Measurements from ENCODE around the gene UBE3C.
A peak's percentile ranks its signal among the peaks of the same experiment; 100 is the strongest.
"Not testable (repeated sequence)": the region's sequence is repeated elsewhere in the genome, so short reads cannot be mapped to it uniquely, and the experiment has no call there.

The UBE3C gene

DNA sequence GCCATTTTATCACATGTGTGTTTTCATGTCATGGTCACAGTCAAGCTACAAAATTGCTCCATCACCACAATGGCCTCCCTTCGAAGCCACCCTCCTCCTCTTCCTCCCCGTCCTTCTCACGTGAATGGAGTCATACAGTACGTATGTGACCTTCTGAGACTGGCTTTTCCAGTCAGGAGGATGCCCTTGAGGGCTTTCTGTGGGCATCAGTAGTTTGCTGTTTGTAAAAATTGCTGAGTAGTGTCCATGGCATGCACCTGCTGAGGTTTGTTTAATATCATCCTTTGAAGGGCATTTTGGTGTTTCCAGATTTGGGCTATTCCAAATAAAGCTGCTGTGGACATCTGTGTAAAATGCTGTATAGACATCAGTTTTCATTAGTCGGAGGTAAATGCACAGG lies 5.9 kb upstream of the UBE3C start:
- no peak for DNase-seq

DNA sequence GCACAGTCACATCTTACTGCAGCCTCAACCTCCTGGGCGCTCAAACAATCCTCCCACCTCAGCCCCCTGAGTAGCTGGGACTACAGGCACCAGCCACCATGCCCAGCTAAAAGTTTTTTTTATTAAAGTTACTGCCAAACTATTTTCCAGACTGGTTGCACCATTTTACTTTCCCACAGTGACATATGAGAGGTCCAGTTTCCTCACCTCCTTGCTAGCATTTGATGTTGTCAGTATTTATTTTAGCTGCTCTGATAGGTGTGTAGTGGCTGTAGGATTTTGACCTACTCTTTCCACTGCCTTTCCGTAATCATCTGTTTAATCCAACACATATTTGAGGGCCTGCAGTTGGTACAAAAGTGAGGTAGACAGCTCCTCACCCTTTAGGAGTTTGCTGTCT lies 5.4 kb upstream of the UBE3C start:
- DNase-seq = no peak

DNA sequence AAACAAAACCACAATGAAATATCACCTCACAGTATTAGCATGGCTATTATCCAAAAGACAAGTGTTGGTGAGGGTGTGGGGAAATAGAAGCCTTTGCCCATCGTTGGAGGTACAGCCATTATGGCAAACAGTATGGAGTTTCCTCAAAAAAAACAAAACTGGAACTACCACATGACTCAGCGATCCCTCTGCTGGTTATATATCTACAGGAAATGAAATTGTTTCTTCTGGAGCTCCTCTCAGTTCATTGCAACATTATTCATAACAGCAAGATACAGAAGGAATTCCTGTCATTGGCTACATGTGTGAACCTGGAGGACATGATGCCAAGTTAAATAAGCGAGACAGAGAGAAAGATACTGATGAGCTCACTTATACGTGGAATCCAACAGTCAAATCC lies 2.4 kb upstream of the UBE3C start:
- DNase-seq = peak; percentile 78

DNA sequence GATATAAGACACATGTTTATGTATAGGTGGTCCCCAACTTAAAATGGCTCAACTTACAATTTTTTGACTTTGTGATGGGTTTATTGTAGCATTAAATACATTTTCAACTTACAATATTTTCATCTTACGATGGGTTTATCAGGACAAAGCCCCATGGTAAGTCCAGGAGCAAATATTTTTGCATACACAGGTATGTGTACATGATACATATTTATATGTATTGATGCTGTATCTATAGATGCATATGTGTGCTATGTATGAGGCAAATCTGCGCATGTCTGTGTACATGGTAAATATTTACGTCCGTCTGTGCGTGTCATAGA lies 664 bp upstream of the UBE3C start:
- no peak for DNase-seq

DNA sequence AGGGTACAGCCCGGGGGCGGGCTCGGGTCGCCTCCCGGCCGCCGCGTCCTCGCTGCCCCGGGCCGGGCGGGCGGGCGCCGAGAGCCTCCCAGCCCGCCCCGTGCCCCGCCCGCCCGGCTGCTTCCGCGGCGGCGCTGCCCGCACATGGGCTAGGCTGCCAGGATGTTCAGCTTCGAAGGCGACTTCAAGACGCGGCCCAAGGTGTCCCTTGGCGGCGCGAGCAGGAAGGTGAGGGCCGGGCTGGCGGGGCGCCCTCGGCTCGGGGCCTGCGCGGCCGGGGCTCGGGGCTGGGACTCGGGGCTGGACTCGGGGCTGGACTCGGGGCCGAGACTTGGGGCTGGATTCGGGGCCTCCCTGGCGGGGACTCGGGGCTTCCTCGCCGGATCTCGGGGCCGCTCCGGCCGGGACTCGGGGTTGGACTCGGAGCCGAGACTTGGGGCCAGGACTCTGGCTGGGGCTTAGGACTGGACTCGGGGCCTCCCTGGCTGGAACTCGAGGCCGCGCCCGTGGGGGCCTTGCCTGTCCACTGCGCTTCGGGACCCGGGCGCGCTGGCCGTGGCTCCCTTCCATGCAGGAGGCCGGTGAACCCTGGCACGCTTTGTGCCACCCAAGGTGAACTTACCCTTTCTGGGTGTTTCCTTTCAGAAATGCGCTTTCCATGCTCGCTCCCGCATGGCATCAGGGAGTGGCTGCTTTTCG lies 534 bp downstream of the UBE3C start:
- DNase-seq = no peak

DNA sequence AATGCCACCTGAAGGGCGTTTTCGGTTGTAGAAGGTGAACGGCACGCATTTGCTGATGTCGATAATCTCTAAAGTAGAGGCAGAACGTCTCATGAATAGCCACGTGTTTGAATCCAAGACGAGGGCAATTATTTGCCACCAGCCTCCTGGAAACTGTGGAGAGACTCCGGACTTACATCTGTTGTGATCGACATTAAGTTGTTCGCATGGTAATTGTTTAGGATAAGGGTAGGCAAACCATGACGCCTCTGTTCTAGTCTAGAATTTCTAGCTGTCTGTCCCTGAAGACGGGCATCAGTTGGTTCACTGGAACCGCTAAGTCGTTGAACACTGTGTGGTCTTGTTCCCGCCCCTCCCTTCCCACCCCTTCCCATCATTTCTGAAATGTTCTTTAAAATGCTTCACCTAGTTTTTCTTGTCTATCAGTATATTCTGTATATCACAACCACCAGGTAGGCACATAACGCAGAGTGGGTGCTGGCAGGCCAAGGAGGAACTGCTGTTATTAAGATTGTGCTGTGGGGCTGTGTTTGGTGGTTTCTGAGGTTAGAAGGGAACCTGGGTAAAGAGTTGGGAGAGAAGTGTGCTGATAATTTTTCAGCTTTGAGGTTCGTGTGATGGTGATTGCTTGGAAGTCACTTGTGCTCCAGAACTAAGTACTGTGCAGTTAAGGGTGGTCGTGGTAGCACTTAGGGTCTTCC lies 1.2 kb downstream of the UBE3C start:
- no peak for DNase-seq

DNA sequence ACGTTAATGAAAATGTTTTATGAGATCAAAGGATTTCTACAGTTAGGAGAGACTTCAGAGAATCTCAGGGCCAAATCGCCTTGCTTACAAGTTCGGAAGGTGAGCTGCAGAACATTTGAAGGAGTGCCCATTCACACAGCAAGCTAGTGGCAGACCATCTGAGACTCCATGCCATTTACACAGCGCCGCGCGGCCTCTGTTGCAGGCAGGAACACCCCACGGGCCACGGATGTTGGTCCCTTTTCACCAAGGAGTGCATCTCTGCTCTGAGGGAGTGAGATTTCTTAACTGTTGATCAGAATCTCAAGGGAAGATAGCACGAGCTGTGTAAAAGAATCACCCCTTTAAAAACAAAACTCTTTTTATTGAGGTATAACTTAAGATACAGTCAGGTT lies 1.8 kb downstream of the UBE3C start:
- no peak for DNase-seq

DNA sequence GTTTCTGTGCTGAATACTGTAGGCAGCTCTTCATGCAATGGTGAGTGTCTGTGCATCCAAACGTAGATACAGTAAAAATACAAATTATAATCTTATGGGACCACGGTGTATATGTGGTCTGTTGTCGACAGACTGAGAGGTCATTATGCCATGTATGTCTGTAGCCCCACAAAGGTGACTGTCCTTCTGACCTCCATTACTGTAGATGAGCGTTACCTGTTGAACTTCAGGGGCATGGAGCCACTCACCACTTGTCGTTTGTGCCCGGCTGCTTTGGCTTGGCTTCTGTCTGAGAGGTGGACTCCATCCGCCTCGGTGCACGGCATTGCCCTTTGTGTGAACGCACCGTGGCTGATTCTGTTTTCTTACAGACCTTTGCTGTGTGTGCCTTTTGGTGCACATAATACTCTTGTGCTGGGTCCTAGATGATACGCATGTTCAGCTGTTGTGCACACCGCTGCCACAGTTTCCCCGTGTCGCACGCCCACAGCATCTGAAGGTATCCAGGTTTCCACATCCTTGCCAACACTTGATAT lies 2.9 kb downstream of the UBE3C start:
- no peak for DNase-seq

DNA sequence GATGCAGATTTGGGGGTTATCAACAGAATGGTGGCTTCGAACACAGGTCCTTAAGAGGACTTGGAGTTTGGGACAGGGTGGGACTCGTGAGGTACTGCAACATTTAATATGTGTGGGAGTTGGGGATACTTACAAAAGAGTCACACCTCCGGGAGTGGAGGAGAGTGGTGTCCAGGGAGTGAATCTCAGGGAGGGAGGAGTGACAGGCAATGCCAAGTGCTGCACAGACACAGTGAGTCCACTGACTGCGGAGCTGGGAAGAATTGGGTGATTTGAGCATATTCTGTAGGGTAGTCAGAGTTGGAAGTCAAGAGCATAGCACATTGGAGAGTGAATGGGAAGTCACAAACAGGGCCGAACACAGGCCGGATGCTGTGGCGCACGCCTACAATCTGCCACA lies 5.1 kb downstream of the UBE3C start:
- no peak for DNase-seq

DNA sequence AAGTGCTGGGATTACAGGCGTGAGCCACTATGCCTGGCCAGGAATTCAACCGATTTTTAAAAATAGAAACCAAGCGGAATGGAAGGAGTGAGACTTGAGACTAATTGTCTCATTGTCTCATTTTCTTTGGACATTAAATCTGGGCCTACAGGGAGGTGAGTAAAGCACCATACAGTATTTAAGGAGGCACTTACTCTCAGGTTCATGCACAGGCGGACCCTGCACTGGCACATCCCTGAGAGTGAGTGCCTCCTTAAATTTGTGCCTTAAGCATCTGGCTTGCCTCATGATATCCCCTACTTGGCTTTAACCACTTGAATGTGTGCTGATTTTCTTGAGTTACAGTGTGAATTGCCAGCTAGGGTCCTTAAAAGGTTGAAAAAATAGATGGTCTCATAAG lies 10.6 kb downstream of the UBE3C start:
- DNase-seq = no peak

DNA sequence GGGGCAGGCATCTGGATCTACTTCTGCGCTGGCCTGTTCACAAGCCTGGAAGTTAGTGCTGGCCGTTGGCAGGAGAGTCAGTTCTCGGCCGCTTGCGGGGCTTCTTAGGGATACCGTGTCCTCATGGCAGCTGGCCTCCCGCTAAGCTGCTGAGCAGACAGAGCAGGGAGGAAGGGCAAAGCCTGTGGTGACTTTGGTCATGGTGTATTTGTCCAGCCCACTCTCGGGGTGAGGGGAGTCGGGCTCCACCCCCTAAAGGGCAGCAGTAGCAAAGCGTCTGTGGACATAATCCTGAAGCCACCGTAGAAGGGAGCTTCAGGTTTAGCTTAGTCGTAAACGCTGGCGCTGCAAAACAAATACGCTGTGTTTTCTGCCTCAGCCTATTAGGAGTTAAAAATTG lies 12.2 kb downstream of the UBE3C start:
- peak; percentile 8 for DNase-seq

DNA sequence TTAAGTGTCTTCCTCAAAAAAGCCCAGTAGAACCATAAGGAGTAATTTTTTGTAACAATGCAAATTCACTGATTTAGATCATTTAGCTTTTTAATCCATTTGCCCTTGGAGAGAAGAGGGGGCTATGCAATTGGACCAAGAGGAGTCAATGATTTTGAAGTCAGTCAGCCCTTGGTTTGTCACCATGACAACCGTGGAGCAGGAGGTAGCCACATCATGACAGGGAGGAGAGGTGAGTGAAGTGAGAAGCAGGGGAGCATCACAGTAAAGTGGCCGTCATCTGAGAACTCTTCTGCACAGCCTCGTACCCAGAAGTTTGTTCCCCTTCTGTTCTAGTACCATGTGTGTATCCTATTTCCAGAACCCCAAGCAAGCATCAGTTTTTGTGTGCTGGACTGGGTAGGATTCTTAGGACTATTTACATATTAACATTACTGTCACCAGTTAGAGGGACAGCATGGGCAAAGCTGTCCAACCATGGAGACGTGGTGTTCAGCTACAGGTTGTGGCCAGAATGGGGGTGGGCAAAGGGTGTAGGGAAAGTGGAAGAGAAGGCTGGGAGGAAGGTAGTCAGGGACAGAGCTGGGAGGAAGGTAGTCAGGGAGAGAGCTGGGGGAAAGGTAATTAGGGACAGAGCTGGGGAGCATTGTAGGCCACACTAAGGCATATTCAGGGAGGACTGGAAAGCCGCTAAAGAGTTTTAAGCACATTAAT lies 13.1 kb downstream of the UBE3C start:
- no peak for DNase-seq

DNA sequence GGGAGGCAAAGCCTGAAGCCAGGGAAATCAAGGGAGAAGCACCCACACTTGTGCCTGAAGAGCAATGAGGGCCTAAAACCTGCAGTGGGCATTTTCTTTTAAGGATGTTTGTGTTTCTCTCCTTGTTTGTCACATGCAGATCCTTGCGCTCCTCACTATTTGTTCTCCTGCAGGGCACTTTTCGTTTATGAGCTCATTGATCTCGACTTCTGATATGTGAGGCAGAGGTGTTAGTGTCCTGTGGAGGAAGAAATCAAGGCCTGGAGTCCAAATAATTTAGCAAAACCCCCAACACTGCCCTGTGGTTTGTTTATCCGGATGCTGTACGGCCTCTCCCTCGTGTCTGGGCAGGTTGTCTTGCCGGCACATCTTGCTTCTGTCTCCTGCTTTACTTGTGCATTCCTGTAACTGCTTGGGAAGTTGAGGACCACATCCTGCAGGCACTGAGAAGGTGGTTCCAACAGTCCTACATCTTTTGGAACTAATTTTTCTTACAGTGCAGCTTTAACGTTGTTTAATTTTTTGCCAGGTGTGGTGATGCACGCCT lies 13.7 kb downstream of the UBE3C start:
- DNase-seq = no peak

DNA sequence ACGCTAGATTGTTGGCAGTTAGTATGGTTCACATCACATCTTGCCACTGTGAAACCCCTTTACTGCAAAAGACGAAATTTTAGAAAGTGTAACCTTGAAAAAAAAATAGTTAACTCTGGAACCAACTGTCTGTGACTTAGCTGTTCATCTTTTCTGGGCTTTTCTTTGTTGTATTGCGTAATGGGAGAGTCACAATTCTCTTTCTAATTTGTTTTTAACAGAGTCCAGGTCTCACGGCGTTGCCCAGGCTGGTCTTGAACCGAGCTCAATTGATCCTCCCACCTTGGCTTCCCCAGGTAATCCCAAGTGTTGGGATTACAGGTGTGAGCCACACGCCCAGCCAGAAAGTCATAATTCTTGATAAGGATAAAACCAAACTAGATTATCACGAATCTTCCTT lies 14.5 kb downstream of the UBE3C start:
- no peak for DNase-seq

DNA sequence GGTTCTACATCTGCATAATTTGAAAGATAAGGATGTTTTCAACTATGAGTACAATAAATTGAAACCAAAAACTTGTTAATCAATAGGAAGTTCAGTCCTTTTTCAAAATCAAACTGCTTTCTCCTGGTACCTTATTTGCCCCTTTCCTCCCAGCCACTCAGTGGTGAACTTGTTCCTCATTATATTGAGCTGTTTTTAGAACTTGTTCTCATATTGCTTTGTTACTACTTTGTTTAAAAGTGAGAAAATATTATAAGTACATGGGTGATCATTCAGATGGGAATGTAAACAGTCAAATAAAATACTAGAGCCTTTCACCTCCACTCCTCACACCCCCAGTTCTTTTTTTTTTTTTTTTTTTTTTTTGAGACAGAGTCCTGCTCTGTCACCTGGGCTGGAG lies 17.2 kb downstream of the UBE3C start:
- no peak for DNase-seq

DNA sequence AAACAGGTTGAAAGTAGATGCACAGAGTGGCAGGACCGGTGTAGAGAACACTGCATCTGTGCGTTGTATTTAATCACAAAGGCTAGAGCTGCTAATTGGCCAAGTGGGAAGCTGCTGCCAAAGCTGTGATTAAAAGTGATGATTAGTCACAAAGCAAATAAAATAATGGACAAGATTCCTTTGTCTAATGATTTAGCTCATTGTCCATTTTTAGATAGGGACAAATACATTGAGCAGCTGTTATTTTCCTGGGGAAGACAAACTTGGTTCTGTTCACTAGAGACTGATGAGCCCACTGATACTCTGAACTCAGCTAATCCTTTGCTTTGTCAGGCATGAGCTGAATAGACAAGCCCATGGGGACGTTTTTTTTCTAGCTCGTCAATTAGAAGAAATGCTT lies 19.7 kb downstream of the UBE3C start:
- DNase-seq = no peak

DNA sequence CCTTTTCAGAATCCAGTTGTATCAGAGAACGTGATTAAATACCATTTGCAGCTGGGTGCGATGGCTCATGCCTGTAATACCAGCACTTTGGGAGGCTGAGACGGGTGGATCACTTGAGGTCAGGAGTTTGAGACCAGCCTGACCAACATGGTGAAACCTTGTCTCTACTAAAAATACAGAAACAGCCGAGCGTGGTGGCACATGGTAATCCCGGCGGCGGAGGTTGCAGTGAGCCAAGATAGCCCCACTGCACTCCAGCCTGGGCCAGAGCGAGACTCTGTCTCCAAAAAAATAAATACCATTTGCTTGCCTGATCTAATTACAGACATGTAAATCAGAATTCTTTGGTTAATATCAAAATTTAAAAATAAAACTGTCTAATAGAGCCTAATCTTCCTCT lies 20.8 kb downstream of the UBE3C start:
- DNase-seq = not testable (repeated sequence)

DNA sequence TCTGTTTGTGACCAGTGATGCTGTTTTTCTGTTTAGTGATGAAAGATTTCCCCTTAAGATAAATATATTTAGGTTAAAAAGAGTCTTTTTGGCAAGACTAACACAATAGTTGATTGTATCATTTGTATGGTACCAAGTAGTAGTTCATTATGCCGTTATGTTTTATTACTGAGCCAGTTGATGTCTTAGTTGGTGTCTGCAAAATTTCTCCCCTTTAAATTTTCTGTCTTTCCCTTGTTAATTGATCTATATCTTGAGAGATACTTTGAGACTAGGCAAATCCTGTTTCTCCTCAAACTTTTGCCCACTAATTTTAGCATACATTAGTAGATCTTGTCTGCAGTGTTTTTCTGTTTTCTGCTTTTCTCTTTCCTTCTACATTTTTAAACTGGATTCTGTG lies 21.7 kb downstream of the UBE3C start:
- no peak for DNase-seq

DNA sequence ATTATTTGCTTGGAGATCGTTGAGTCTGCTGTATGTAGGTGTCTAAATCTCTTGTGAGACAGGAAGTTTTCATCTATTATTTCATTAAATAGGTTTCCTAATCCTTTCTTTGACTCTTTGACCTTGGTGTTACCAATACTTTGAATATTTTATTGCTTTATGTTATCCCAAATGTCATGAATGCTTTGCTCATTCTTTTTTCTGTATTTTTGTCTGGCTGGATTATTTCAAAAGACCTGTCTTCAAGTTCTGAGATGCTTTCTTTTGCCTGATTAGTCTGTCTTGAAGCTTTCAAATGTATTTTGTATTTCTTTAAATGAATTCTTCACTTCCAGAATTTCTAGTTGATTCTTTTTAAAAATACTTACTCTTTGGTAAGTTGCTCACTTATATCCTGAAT lies 27.3 kb downstream of the UBE3C start:
- no peak for DNase-seq

DNA sequence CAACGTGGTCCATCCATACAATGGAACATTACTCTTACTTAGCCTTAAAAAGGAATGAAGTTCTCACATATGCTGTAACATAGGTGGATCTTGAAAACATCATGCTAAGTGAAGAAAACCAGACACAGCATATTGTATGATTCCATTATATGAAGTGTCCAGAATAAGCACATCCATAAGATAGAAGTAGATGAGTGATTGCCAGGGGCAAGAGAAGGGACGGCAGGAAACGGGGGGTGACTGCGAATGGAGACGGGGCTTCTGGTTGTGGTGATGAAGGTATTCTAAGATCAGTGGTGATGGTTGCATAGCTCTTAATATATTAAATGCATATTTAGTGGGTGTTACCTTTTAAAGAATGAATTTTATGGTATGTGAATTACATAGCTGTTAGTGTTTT lies 29.8 kb downstream of the UBE3C start:
- no peak for DNase-seq

DNA sequence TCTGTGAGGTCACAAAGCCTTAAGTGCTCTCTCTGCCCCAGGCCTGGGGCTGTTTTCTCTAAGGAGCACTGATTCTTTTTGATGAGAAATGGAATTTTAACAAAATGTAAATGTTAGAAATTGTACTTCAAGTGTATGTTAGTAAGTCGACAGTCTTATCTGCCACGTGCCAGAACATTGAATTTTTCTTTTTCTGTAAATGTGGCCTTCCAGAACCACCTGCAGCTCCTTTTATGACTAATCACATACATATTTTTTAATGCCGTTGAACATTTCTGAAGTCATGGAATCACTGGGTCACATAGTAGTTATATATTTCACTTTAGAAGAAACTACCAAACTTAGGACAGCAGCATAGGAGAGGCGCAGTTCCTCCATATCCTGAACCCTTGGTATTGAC lies 38.0 kb downstream of the UBE3C start:
- no peak for DNase-seq

DNA sequence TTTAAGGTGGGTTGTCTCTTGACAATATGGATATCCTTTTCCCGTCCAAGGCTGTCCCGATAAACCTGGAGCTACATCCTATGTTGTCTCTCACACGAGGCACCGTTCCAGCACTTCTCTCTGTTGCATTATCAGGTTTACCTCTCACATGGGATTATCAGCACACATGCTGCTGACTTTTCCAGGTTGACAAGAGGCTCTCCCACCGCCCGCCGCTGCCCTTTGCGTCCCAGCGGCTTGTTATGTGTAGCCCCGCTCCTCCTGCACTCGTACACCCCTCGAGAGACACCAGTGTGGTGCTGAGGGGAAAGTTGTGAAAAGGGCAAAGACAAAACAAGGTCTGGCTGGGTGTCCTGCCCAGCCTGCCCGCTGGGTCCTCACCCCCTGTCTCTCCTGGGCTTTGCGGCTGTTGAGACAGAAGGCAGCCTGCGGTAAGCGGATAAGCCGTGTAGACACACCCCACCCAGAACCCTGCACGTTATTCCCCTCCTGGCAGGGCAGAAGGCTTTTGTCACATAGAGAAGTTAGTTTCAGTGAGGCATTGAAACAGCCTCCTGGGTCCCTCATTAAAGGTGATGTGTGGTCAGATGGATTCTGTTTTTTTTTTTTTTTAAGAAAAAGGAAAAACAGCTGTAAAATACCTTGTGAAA lies 38.7 kb downstream of the UBE3C start:
- DNase-seq = no peak

DNA sequence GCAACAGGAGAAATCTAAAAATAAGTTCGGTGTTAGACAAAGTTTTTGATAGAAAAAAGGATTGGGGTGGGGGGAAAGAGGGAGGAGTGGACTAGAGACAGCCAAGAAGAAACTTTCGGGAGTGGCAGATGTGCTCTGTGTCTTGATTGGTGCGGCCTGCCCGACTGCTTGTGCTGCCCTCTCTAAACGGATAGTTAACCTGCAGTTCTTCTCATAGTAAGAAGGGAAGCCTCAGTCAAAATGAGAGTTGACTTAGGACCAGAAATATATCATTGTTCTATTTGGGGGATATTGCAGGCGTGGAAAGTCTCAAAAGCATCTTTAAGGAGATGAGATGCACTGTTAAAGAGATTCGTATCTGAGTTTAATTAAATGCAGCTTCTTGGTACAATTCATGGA lies 39.3 kb downstream of the UBE3C start:
- no peak for DNase-seq

Data from NCI-H2029 (cell line).